SK-N-SH treated with all-trans-retinoic acid at 6 μM for 48 hours (cell line): ENCODE results near the gene MAPK14.
"Not testable (repeated sequence)": the region's sequence is repeated elsewhere in the genome, so short reads cannot be mapped to it uniquely, and the experiment has no call there.

ENCODE experiments used
- ATAC-seq: fragments of 200-7000 bp; cut with Tn5 transposase; 3 replicates; pipeline ENCODE4 v1.9.1; 2020; ENCODE audit warnings: mild to moderate bottlenecking, moderate library complexity
- ARNTL ChIP-seq: fragments of 450-650 bp; formaldehyde crosslinking; IDR thresholded peaks from 2 replicates; pipeline ENCODE4 v1.5.0; 2020; ENCODE audit warnings: low read depth, mild to moderate bottlenecking, moderate library complexity, borderline replicate concordance
- BACH2 ChIP-seq: fragments of 250-450 bp; sonication (Bioruptor Pico); IDR thresholded peaks from 2 replicates; pipeline ENCODE4 v1.9.0; 2021; ENCODE audit warnings: mild to moderate bottlenecking, borderline replicate concordance
- CREB5 ChIP-seq: fragments of 250-450 bp; sonication (Bioruptor Pico); IDR thresholded peaks from 2 replicates; pipeline ENCODE4 v1.5.1; 2020; ENCODE audit warnings: low read depth, mild to moderate bottlenecking, moderate library complexity
- CSRNP3 ChIP-seq: fragments of 250-450 bp; sonication (Bioruptor Pico); IDR thresholded peaks from 2 replicates; pipeline ENCODE4 v1.5.1; 2021; ENCODE audit warnings: mild to moderate bottlenecking, moderate library complexity
- GLIS3 ChIP-seq: fragments of 250-450 bp; sonication (Bioruptor Pico); IDR thresholded peaks from 2 replicates; pipeline ENCODE4 v1.5.0; 2020; ENCODE audit warnings: mild to moderate bottlenecking, moderate library complexity
- ISL1 ChIP-seq: fragments of 250-450 bp; sonication (Bioruptor Pico); IDR thresholded peaks from 2 replicates; pipeline ENCODE4 v2.1.2; 2022; ENCODE audit warnings: mild to moderate bottlenecking, moderate library complexity
- PATZ1 ChIP-seq: fragments of 250-450 bp; sonication (Bioruptor Pico); IDR thresholded peaks from 2 replicates; pipeline ENCODE4 v1.8.0; 2020; ENCODE audit warnings: mild to moderate bottlenecking, moderate library complexity, borderline replicate concordance
- RARB ChIP-seq: fragments of 250-450 bp; sonication (Bioruptor Pico); IDR thresholded peaks from 2 replicates; pipeline ENCODE4 v1.8.0; 2021; ENCODE audit warnings: mild to moderate bottlenecking, moderate library complexity
- ZFP3 ChIP-seq: fragments of 250-450 bp; sonication (Bioruptor Pico); IDR thresholded peaks from 2 replicates; pipeline ENCODE4 v1.5.0; 2020; ENCODE audit warnings: mild to moderate bottlenecking, moderate library complexity
- ZFP30 ChIP-seq: fragments of 450-650 bp; formaldehyde crosslinking; IDR thresholded peaks from 2 replicates; pipeline ENCODE4 v1.5.0; 2022; ENCODE audit warnings: mild to moderate bottlenecking, moderate library complexity
- ZNF565 ChIP-seq: fragments of 450-650 bp; formaldehyde crosslinking; conservative IDR thresholded peaks from 2 replicates; pipeline ENCODE4 v1.5.0; 2020; ENCODE audit warnings: low read depth, mild to moderate bottlenecking, moderate library complexity
- ZNF70 ChIP-seq: fragments of 450-650 bp; formaldehyde crosslinking; IDR thresholded peaks from 2 replicates; pipeline ENCODE4 v1.5.0; 2020; ENCODE audit warnings: mild to moderate bottlenecking, moderate library complexity
- ZNF8 ChIP-seq: fragments of 450-650 bp; formaldehyde crosslinking; IDR thresholded peaks from 2 replicates; pipeline ENCODE4 v1.5.0; 2020; ENCODE audit warnings: mild to moderate bottlenecking, moderate library complexity
- TF ChIP-seq, protein P1 (sequence below): fragments of 250-450 bp; sonication (Bioruptor Pico); IDR thresholded peaks from 2 replicates; pipeline ENCODE4 v1.8.0; 2021; ENCODE audit warnings: low read depth, mild to moderate bottlenecking, moderate library complexity, borderline replicate concordance
- TF ChIP-seq, protein P2 (sequence below): fragments of 250-450 bp; sonication (Bioruptor Pico); IDR thresholded peaks from 2 replicates; pipeline ENCODE4 v1.5.0; 2020; ENCODE audit warnings: mild to moderate bottlenecking, moderate library complexity

MAPK14 gene

DNA sequence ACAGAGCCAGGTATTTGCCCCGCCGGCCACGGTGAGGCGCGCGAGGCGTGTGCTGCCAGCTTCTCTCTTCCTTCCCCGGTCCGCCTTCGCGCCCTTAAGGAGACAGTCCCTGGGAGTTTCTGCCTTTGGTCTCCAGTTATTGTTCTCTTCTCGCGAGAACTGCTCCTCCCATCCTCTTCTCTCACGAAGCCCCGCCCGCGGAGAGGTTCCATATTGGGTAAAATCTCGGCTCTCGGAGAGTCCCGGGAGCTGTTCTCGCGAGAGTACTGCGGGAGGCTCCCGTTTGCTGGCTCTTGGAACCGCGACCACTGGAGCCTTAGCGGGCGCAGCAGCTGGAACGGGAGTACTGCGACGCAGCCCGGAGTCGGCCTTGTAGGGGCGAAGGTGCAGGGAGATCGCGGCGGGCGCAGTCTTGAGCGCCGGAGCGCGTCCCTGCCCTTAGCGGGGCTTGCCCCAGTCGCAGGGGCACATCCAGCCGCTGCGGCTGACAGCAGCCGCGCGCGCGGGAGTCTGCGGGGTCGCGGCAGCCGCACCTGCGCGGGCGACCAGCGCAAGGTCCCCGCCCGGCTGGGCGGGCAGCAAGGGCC lies at the start of gene MAPK14:
Gene MAPK14, plus strand, starts transcription at position 308 of the 587 bp plus-strand sequence. CDS start 350 bp downstream, outside the sequence.
- TF ChIP-seq ARNTL (CRISPR knock-in tag) (no peak), PATZ1 (CRISPR knock-in tag) (no peak), CSRNP3 (no peak), ZNF70 (CRISPR knock-in tag) (no peak), GLIS3 (CRISPR knock-in tag) (no peak), ZFP30 (CRISPR knock-in tag) (no peak)
- TF ChIP-seq, protein P1, sequence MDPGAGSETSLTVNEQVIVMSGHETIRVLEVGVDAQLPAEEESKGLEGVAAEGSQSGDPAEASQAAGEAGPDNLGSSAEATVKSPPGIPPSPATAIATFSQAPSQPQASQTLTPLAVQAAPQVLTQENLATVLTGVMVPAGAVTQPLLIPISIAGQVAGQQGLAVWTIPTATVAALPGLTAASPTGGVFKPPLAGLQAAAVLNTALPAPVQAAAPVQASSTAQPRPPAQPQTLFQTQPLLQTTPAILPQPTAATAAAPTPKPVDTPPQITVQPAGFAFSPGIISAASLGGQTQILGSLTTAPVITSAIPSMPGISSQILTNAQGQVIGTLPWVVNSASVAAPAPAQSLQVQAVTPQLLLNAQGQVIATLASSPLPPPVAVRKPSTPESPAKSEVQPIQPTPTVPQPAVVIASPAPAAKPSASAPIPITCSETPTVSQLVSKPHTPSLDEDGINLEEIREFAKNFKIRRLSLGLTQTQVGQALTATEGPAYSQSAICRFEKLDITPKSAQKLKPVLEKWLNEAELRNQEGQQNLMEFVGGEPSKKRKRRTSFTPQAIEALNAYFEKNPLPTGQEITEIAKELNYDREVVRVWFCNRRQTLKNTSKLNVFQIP (CRISPR knock-in tag): no peak
- peak; percentile 91 for ATAC-seq

GRCh38 chr6:35980126-35980525 lies 47.5 kb upstream of the MAPK14 start:
- not testable (repeated sequence) for ATAC-seq

DNA sequence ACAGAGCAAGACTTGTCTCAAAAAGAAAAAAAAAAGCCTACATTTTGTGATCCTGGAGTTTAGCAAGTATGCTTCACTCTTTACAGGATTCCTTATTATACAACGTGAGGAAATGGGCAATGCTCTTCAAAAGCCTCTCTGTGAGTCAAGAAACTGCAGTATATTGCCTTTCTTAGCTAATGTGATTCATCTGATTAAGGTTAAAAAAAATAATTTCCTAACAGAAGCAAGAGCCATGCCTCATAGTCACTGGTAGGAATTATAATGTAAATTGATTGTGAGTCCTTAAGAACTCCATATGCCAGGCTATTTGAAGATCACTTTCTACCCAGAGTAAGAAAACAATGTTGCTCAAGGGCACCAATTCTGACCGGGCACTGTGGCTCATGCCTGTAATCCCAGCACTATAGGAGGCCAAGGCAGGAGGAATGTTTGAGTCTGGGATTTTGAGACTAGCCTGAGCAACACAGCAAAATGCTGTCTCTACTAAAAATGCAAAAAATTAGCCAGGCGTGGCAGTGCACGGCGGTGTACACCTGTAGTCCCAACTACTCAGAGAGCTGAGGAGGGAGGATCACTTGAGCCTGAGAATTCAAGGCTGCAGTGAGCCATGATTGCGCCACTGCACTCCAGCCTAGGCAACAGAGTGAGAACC lies 46.5 kb upstream of the MAPK14 start:
- TF ChIP-seq ZFP30 (CRISPR knock-in tag): no peak
- 0 out of 2 replicates have a peak, but pooled peaks have one; percentile 7 for TF ChIP-seq ISL1 (CRISPR knock-in tag)
- TF ChIP-seq ZFP3: peak; percentile 50; the same call in 1 of the 2 replicates
- no peak for TF ChIP-seq BACH2 (CRISPR knock-in tag)
- TF ChIP-seq RARB (CRISPR knock-in tag): no peak
- ATAC-seq: no peak

DNA sequence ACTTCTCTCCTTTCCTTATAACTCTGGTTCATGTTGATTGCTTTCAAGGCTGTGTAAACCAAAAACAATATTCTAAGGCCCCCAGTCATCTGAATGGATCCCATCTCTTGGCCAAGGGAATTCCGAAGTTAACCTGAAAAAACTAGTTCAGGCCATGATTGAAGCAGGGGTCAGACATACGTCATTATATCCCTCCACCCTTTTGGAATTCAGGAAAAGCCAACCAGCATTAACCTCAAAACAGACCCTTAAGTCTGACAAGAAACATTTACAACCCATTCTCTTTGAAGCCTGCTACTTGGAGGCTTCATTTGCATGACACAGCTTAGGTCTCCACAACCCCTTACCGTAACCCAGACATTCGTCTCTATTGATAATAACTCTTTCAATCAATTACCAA lies 42.9 kb upstream of the MAPK14 start:
- no peak for ATAC-seq
- TF ChIP-seq ZNF8 (CRISPR knock-in tag): no peak
- TF ChIP-seq ZFP30 (CRISPR knock-in tag): no peak
- TF ChIP-seq, protein P2, sequence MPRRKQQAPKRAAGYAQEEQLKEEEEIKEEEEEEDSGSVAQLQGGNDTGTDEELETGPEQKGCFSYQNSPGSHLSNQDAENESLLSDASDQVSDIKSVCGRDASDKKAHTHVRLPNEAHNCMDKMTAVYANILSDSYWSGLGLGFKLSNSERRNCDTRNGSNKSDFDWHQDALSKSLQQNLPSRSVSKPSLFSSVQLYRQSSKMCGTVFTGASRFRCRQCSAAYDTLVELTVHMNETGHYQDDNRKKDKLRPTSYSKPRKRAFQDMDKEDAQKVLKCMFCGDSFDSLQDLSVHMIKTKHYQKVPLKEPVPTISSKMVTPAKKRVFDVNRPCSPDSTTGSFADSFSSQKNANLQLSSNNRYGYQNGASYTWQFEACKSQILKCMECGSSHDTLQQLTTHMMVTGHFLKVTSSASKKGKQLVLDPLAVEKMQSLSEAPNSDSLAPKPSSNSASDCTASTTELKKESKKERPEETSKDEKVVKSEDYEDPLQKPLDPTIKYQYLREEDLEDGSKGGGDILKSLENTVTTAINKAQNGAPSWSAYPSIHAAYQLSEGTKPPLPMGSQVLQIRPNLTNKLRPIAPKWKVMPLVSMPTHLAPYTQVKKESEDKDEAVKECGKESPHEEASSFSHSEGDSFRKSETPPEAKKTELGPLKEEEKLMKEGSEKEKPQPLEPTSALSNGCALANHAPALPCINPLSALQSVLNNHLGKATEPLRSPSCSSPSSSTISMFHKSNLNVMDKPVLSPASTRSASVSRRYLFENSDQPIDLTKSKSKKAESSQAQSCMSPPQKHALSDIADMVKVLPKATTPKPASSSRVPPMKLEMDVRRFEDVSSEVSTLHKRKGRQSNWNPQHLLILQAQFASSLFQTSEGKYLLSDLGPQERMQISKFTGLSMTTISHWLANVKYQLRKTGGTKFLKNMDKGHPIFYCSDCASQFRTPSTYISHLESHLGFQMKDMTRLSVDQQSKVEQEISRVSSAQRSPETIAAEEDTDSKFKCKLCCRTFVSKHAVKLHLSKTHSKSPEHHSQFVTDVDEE (CRISPR knock-in tag): no peak
- TF ChIP-seq CREB5 (CRISPR knock-in tag): no peak
- TF ChIP-seq ISL1 (CRISPR knock-in tag): no peak
- TF ChIP-seq PATZ1 (CRISPR knock-in tag): no peak
- no peak for TF ChIP-seq ZNF70 (CRISPR knock-in tag)
- TF ChIP-seq ZNF565 (CRISPR knock-in tag): no peak
- no peak for TF ChIP-seq RARB (CRISPR knock-in tag)
- TF ChIP-seq ARNTL (CRISPR knock-in tag): no peak

GRCh38 chr6:35988047-35988446 lies 39.6 kb upstream of the MAPK14 start:
- not testable (repeated sequence) for ATAC-seq
